Fibroblast of the aortic adventitia (primary cell): Measurements from ENCODE around the gene MYL5. TPM values are rescaled to one million over a fixed set of nuclear protein-coding genes. Genes with fewer than 3 reads are reported as not detected.

Source experiments
- DNase-seq: peaks from one replicate; pipeline ENCODE4 v3.0.0-alpha.2; 2010; ENCODE audit warnings: low read depth
- H3K4me3 ChIP-seq: 2 replicates; pipeline ENCODE4 v1.5.1; 2011; ENCODE audit warnings: low read depth, mild to moderate bottlenecking, control low read depth, low read length, moderate library complexity
- total RNA-seq: library from RNA; depleted of rRNA; stranded (reverse); fragments of >200 nt; gene quantifications from 2 replicates; pipeline ENCODE4 v1.2.3, GENCODE V29; 2012; ENCODE audit warnings: low replicate concordance
- TF ChIP-seq, protein P1 (sequence below): IDR thresholded peaks from 2 replicates; pipeline ENCODE4 v1.5.1; 2011; ENCODE audit warnings: mild to moderate bottlenecking, low read length, control low read depth, inconsistent platforms; ENCODE audit not compliant: insufficient read depth

MYL5 gene
- total RNA-seq, 1 donor: 20.4 TPM

DNA sequence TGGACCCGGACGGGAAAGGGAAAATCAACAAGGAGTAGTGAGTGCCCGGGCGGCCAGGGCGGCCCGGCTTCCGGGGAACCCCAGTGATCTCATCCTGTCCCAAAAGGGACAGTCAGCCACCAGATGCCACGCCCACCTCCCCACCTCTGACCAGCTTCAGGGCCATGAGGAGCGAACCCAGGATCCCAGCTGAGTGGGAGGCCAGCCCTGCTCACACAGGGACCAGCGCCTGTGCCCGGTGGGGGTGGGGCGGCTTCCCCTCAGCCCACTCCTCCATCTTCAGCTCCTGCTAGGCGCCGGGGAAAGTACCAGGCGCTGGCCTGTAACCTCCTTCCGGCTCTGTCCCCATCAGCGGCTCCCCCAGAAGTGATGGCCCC is 6.2 kb downstream of the MYL5 start:
- no peak overlapping the region for H3K4me3 ChIP-seq
- no peak for DNase-seq
- TF ChIP-seq, protein P1, sequence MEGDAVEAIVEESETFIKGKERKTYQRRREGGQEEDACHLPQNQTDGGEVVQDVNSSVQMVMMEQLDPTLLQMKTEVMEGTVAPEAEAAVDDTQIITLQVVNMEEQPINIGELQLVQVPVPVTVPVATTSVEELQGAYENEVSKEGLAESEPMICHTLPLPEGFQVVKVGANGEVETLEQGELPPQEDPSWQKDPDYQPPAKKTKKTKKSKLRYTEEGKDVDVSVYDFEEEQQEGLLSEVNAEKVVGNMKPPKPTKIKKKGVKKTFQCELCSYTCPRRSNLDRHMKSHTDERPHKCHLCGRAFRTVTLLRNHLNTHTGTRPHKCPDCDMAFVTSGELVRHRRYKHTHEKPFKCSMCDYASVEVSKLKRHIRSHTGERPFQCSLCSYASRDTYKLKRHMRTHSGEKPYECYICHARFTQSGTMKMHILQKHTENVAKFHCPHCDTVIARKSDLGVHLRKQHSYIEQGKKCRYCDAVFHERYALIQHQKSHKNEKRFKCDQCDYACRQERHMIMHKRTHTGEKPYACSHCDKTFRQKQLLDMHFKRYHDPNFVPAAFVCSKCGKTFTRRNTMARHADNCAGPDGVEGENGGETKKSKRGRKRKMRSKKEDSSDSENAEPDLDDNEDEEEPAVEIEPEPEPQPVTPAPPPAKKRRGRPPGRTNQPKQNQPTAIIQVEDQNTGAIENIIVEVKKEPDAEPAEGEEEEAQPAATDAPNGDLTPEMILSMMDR: no peak

DNA sequence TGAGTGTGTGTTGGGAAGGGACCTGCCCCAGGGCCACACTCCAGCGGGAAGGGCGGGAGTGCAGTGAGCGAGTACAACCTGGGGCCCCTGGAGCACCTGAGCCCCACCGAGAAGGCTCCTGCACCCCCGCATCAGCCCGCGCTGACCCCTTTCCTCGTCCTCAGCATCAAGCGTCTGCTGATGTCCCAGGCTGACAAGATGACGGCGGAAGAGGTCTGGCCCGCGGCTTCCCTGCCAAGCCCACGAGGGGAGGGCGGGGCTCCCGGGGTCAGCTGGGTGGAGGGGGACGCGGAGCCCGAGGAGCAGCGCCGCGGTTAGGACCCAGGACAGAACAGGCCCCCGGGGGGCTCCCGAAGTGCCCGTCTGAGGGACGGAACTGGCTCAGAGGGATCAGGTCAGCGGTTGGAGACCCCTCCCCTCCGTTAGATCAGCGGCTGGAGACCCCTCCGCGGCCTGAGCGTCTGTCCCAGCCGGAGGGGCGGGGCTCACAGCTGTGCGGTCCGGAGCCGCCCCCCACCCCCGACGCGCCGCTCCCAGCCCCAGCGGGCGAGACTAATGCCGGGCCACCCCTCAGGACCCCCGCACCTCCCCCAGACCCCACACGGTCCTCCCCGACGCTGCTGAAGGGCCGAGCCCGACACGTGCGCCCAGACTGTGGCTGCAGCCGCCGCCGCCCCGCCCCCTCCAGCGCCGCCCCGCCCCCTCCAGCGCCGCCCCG is 6.7 kb downstream of the MYL5 start:
- TF ChIP-seq, protein P1: no peak
- DNase-seq: peak; percentile 22
- peak overlapping the region; percentile 57 for H3K4me3 ChIP-seq

DNA sequence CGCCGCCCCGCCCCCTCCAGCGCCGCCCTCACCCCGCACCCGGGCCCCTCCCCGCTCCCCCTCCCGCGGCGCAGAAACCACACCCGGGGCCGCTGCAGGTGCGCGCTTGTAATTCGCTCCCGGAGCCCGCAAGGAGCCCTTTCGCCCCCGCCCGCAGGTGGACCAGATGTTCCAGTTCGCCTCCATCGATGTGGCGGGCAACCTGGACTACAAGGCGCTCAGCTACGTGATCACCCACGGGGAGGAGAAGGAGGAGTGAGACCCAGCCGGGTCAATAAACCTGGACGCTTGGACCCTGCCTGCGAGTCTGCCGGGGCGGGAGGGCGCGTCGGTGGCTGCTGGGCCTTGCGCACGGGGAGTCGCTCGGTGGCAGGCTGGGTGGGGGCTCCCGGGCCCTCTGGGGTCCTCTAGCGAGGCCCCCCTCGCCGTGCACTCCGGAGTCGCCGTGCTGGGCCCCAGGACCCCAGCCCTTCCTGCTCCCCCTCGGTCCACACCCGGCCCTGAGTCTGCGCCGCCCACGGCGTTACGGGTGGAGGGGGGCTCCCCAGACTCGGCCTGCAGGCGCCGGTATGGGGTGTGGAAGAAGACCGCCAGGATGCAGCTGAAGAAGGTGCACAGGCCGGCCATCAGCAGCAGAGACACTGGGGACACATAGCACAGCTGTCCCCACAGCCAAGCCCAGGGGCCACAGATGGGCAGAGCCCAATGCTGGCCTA is 7.6 kb downstream of the MYL5 start:
- H3K4me3 ChIP-seq: no peak overlapping the region
- TF ChIP-seq, protein P1: no peak
- DNase-seq: no peak

DNA sequence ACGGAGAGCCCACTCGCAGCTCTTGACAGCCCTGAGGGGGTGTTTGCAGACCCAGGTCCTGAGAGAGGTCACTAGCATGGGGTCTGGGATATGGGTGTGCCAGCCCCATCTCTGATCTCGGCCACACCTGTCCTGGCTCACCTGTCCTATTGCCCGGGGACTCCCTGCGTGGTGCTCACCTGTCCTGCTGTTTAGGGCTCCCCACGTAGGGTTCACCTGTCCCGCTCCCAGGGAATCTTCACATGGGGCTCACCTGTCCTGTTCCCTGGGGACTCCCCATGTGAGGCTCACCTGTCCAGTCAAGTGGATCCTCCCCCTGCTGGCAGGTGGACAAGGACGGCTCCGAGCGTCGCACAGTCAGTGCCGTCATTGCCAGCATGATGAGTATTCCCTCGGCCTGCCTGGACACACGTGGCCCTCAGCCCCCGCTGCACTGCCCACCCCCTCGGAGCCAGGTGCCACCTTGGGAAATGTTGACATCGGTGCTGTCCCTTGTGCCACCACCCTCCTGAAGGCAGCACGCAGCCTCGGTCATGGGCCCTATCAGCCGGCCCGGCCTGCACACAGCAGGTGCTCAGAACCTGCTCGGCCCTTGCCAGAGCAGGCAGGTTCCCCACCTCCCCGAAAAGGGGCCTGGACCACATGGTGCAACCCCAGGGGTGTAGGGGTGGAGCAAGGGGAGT is 8.3 kb downstream of the MYL5 start:
- no peak overlapping the region for H3K4me3 ChIP-seq
- no peak for DNase-seq
- TF ChIP-seq, protein P1: no peak

DNA sequence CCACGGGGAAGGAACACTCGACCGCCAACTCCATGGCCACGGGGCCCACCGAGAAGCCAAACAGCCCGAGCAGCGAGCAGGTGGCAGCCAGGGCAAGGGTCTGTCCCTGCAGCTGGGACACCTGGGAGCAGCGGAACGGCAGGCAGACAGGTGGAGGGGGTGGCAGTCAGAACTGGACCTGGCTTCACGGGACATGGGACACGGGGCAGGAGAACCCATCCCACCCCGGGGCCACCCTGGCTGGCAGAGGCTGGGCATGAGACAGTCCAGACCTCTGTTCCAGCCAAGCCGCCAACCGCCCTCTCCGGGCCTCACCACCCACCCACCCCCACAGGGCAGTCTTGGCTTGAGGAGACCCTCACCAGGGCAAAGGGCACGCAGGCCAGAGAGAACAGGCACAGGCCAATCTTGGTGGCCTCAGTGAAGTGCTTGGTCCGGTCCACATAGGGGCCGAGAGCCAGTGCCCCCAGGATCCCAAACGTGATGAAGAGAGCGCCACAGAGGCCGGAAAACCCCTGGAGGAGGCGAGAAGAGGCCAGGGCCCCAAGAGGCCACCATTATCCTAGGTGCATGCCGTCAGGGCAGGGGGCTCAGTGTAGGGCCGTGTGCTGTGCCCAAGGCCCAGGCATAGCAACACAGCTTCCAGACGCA is 9.0 kb downstream of the MYL5 start:
- TF ChIP-seq, protein P1: no peak
- no peak for DNase-seq
- H3K4me3 ChIP-seq: no peak overlapping the region

DNA sequence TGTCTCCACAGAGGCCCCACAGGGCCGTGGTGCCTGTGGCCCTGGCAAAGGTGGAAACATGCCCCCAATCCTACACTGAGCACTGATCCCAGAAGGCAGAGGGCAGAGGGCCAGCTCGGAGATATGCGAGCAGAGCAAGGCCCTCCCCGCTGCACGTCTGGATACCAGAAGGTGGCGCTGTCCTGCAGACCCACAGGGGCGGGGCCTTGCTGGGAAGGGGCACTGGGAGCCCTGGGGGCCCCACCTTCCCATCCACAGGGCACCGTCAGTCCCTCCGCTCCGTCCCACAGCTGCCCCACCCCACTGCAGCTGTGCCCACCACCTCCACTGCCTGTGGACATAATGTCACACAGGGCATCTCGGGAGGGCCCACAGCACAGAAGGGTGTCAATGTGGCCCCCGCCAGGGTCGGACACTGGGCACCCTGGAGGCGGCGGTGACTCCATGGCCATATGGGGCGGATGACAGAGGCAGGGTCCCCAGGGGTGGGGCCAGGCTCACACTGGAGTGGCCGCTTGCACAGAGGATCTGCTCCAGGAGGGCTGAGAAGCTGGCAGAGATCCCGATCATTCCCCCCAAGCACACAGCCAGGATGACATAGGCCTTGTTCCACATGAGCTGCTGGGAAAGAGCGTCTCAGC is 9.8 kb downstream of the MYL5 start:
- TF ChIP-seq, protein P1: peak; percentile 77
- DNase-seq: peak; percentile 68
- H3K4me3 ChIP-seq: no peak overlapping the region
